ENCODE data around the gene AIM2.

- TF ChIP-seq YY1 (IDR thresholded peaks at IDR 0.05; ENCODE audit: insufficient read depth, insufficient read length) (no peak), ZNF274 (IDR thresholded peaks at IDR 0.05; ENCODE audit: low read depth, low read length) (no peak), SUZ12 (IDR thresholded peaks at IDR 0.05; ENCODE audit: extremely low read depth, insufficient read depth, insufficient read length) (no peak)
Measured at GRCh38 chr1:159121526-159121925, 45.0 kb upstream of the AIM2 start.

Measured in NT2/D1 (cell line).